H9 (cell line): ENCODE data around the gene FYCO1. TPM values are rescaled to one million over a fixed set of nuclear protein-coding genes. Genes with fewer than 3 reads are reported as not detected.

Experiments
- DNase-seq: peaks from one replicate; pipeline ENCODE4 v3.0.0-alpha.2; 2017
- H2AFZ ChIP-seq: one replicate; pipeline ENCODE4 v1.6.1; 2013; ENCODE audit warnings: mild to moderate bottlenecking, low read length, control low read depth, moderate library complexity
- H2AK5ac ChIP-seq: 2 replicates; pipeline ENCODE4 v1.6.1; 2013; ENCODE audit warnings: low read length, control low read depth, mixed read lengths; ENCODE audit not compliant: insufficient read length
- H2BK120ac ChIP-seq: one replicate; pipeline ENCODE4 v1.6.1; 2013; ENCODE audit warnings: low read depth, mild to moderate bottlenecking, low read length, control low read depth, inconsistent platforms; ENCODE audit not compliant: poor library complexity, severe bottlenecking
- H2BK12ac ChIP-seq: 2 replicates; pipeline ENCODE4 v1.6.1; 2013; ENCODE audit warnings: low read length, control low read depth, mixed read lengths, low read depth; ENCODE audit not compliant: insufficient read length
- H2BK15ac ChIP-seq: 2 replicates; pipeline ENCODE4 v1.6.1; 2013; ENCODE audit warnings: low read depth, low read length, control low read depth
- H2BK20ac ChIP-seq: one replicate; pipeline ENCODE4 v1.6.1; 2013; ENCODE audit warnings: low read depth, mild to moderate bottlenecking, low read length, control low read depth, inconsistent platforms; ENCODE audit not compliant: poor library complexity, severe bottlenecking
- H2BK5ac ChIP-seq: 2 replicates; pipeline ENCODE4 v1.6.1; 2013; ENCODE audit warnings: low read length, control low read depth, mixed read lengths; ENCODE audit not compliant: insufficient read length
- H3K14ac ChIP-seq: 2 replicates; pipeline ENCODE4 v1.6.1; 2013; ENCODE audit warnings: low read length, control low read depth; ENCODE audit not compliant: insufficient read depth
- H3K18ac ChIP-seq: 2 replicates; pipeline ENCODE4 v1.6.1; 2013; ENCODE audit warnings: low read depth, mild to moderate bottlenecking, mixed read lengths, low read length, control low read depth; ENCODE audit not compliant: insufficient read length
- H3K23ac ChIP-seq: 2 replicates; pipeline ENCODE4 v1.6.1; 2013; ENCODE audit warnings: low read length, control low read depth, mixed read lengths, low read depth; ENCODE audit not compliant: insufficient read length
- H3K23me2 ChIP-seq: 2 replicates; pipeline ENCODE4 v1.6.1; 2013; ENCODE audit warnings: low read depth, mild to moderate bottlenecking, mixed read lengths, low read length, control low read depth; ENCODE audit not compliant: insufficient read length, poor library complexity, severe bottlenecking
- H3K27ac ChIP-seq: 2 replicates; pipeline ENCODE4 v1.5.1; 2013; ENCODE audit warnings: low read length, control low read depth, mixed read lengths, low read depth; ENCODE audit not compliant: insufficient read length
- H3K27me3 ChIP-seq: 2 replicates; pipeline ENCODE4 v1.6.1; 2013; ENCODE audit warnings: low read length, control low read depth, inconsistent platforms; ENCODE audit not compliant: insufficient read depth
- H3K4ac ChIP-seq: 2 replicates; pipeline ENCODE4 v1.6.1; 2013; ENCODE audit warnings: low read depth, mild to moderate bottlenecking, control low read depth, inconsistent platforms, low read length, moderate library complexity
- H3K4me1 ChIP-seq: 2 replicates; pipeline ENCODE4 v1.6.1; 2013; ENCODE audit warnings: low read length, control low read depth, inconsistent platforms; ENCODE audit not compliant: insufficient read depth
- H3K4me2 ChIP-seq: 2 replicates; pipeline ENCODE4 v1.6.1; 2013; ENCODE audit warnings: low read length, control low read depth, mixed read lengths; ENCODE audit not compliant: insufficient read length, insufficient read depth
- H3K56ac ChIP-seq: 2 replicates; pipeline ENCODE4 v1.6.1; 2013; ENCODE audit warnings: low read depth, mild to moderate bottlenecking, mixed read lengths, low read length, control low read depth; ENCODE audit not compliant: insufficient read length
- H3K79me1 ChIP-seq: 2 replicates; pipeline ENCODE4 v1.6.1; 2013; ENCODE audit warnings: low read depth, mild to moderate bottlenecking, moderate library complexity, low read length, control low read depth, inconsistent platforms; ENCODE audit not compliant: insufficient read depth, poor library complexity, severe bottlenecking
- H3K79me2 ChIP-seq: 2 replicates; pipeline ENCODE4 v1.6.1; 2013; ENCODE audit warnings: low read length, control low read depth, inconsistent platforms; ENCODE audit not compliant: insufficient read depth
- H3K9ac ChIP-seq: 2 replicates; pipeline ENCODE4 v1.6.1; 2013; ENCODE audit warnings: low read length, control low read depth, mixed read lengths; ENCODE audit not compliant: insufficient read length; ENCODE audit errors: extremely low read depth
- H3K9me3 ChIP-seq: one replicate; pipeline ENCODE4 v1.6.1; 2013; ENCODE audit warnings: low read depth, low read length, inconsistent platforms; ENCODE audit not compliant: control insufficient read depth
- H3T11ph ChIP-seq: one replicate; pipeline ENCODE4 v1.6.1; 2013; ENCODE audit warnings: mild to moderate bottlenecking, low read length, control low read depth, inconsistent platforms
- H4K20me1 ChIP-seq: one replicate; pipeline ENCODE4 v1.6.1; 2013; ENCODE audit not compliant: control insufficient read depth, insufficient read length, insufficient read depth
- H4K5ac ChIP-seq: 2 replicates; pipeline ENCODE4 v1.6.1; 2013; ENCODE audit warnings: low read depth, mild to moderate bottlenecking, mixed read lengths, low read length, control low read depth; ENCODE audit not compliant: insufficient read length
- H4K8ac ChIP-seq: replicated peaks from 2 replicates; pipeline ENCODE4 v1.6.1; 2013; ENCODE audit warnings: low read length, control low read depth, mixed read lengths, low read depth; ENCODE audit not compliant: insufficient read length
- H4K91ac ChIP-seq: 2 replicates; pipeline ENCODE4 v1.6.1; 2013; ENCODE audit warnings: low read depth, mild to moderate bottlenecking, moderate library complexity, mixed read lengths, low read length, control low read depth; ENCODE audit not compliant: insufficient read length
- H3K27ac Mint-ChIP-seq, 3 experiments: 2 replicates in 2 of 3; 3 replicates in 1 of 3; pipeline ENCODE4 v1.8.0; 2020 to 2021; ENCODE audit warnings: mixed read lengths in 3 of 3, mild to moderate bottlenecking in 1 of 3, moderate library complexity in 1 of 3
- H3K27me3 Mint-ChIP-seq: 2 replicates; pipeline ENCODE4 v1.8.0; 2021; ENCODE audit warnings: low read depth, mild to moderate bottlenecking, moderate library complexity, mixed read lengths
- H3K36me3 Mint-ChIP-seq, 3 experiments: 2 replicates in 2 of 3; 3 replicates in 1 of 3; pipeline ENCODE4 v1.8.0; 2020 to 2021; ENCODE audit warnings: low read depth in 3 of 3, mixed read lengths in 3 of 3; ENCODE audit not compliant: insufficient read depth in 1 of 3
- H3K4me1 Mint-ChIP-seq, 2 experiments: 2 replicates each; pipeline ENCODE4 v1.8.0; 2020; ENCODE audit warnings: mixed read lengths in 2 of 2
- H3K4me3 Mint-ChIP-seq, 2 experiments: 2 replicates in 1 of 2; 3 replicates in 1 of 2; pipeline ENCODE4 v1.8.0; 2020 to 2021; ENCODE audit warnings: mild to moderate bottlenecking in 2 of 2, mixed read lengths in 2 of 2, moderate library complexity in 1 of 2
- H3K9me3 Mint-ChIP-seq, 2 experiments: 2 replicates in 1 of 2; 3 replicates in 1 of 2; pipeline ENCODE4 v1.8.0; 2020; ENCODE audit warnings: mild to moderate bottlenecking in 2 of 2, mixed read lengths in 2 of 2, moderate library complexity in 1 of 2
- CTCF ChIP-seq: fragments of 200-600 bp; sonication (generic); conservative IDR thresholded peaks from 3 replicates; pipeline ENCODE4 v1.8.0; 2021; ENCODE audit warnings: antibody characterized with exemption, mild to moderate bottlenecking
- WGBS: extraction: QIAGEN DNeasy Blood & Tissue Kit; methylation state at CpG from one replicate; pipeline ENCODE4 v1.1.7; 2013; ENCODE audit warnings: missing lambda C conversion rate, low lambda C conversion rate, mixed read lengths; ENCODE audit not compliant: insufficient read length; ENCODE audit errors: extremely low coverage; 5-methylcytosine and 5-hydroxymethylcytosine counted together
- total RNA-seq: library from RNA; stranded (reverse); gene quantifications from 2 replicates; pipeline ENCODE4 v1.2.1, GENCODE V29; 2021

Gene FYCO1
- total RNA-seq, 1 experiment from 2014 or later, result 10.4 TPM

- H3K36me3 Mint-ChIP-seq, result peaks cover 9 to 39% (median 35%) of the 10 kb centered on the region in 3 experiments; a peak in 5 of 7 replicates
- no peaks in the 10 kb centered on the region for H3K9me3 Mint-ChIP-seq
- H2BK15ac ChIP-seq, result no peak overlapping the region
- no peak overlapping the region for H2BK5ac ChIP-seq
- H2AFZ ChIP-seq, result no peak overlapping the region
- H4K20me1 ChIP-seq, result no peaks in the 10 kb centered on the region
- no peaks in the 10 kb centered on the region for H3K9me3 ChIP-seq
- no peak for DNase-seq
- no peak overlapping the region for H3K4me3 Mint-ChIP-seq
- no peaks in the 10 kb centered on the region for H3K27me3 ChIP-seq
- H3T11ph ChIP-seq, result no peak overlapping the region
- no peak overlapping the region for H3K23ac ChIP-seq
- no peaks in the 10 kb centered on the region for H3K23me2 ChIP-seq
- peak overlapping the region in 1 of 3 experiments; percentile 37; a peak in 1 of 7 replicates for H3K27ac Mint-ChIP-seq
- H3K4ac ChIP-seq, result no peak overlapping the region
- no peak overlapping the region for H2BK20ac ChIP-seq
- no peak overlapping the region for H4K91ac ChIP-seq
- H4K8ac ChIP-seq, result no peak overlapping the region
- H3K79me1 ChIP-seq, result no peaks in the 10 kb centered on the region
- no CpG with 5 or more reads among the region's 4 CpGs for WGBS
- TF ChIP-seq CTCF, result no peak
- no peak overlapping the region for H3K18ac ChIP-seq
- no peaks in the 10 kb centered on the region for H3K79me2 ChIP-seq
- no peak overlapping the region for H2BK120ac ChIP-seq
- H3K14ac ChIP-seq, result no peak overlapping the region
- H4K5ac ChIP-seq, result no peak overlapping the region
- H3K4me1 Mint-ChIP-seq, result peaks cover 16 to 20% of the 10 kb centered on the region in 2 experiments
- no peak overlapping the region for H3K27ac ChIP-seq
- no peak overlapping the region for H3K9ac ChIP-seq
- no peaks in the 10 kb centered on the region for H3K27me3 Mint-ChIP-seq
- no peak overlapping the region for H2BK12ac ChIP-seq
- no peak overlapping the region for H2AK5ac ChIP-seq
- H3K4me2 ChIP-seq, result no peak overlapping the region
- no peak overlapping the region for H3K56ac ChIP-seq
- no peaks in the 10 kb centered on the region for H3K4me1 ChIP-seq
Measured at GRCh38 chr3:45938043-45938435, 57.6 kb downstream of the FYCO1 start.
